NK-92 (cell line): ENCODE data around the gene ANO9.
"Not testable (repeated sequence)": the region's sequence is repeated elsewhere in the genome, so short reads cannot be mapped to it uniquely, and the experiment has no call there.

Source experiments
- DNase-seq: peaks from one replicate; lab custom pipeline; 2025; ENCODE audit not compliant: unreplicated experiment; lab: John Stamatoyannopoulos, UW

The ANO9 gene

GRCh38 chr11:434999-435740, 6.6 kb downstream of the ANO9 start:
- not testable (repeated sequence) for DNase-seq

DNA sequence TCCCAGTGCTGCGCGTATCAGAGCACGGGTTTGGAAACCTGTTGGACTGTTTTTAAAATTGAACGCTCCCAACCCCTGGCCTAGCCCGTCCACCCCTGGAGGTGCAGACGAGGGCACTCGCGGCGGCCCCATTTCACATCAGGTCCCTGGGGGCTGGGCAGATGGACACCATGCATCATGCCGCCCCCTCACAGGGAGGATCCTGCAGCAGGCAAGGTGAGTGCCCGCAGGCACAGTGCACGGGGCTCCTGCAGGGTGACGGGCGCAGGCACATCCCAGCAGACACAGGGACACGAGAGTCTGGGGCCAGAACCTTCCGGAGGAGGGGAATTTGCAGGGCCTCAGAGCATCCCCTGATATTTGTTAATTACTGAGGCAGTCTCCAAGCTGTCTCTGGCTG, 7.3 kb downstream of the ANO9 start:
- no peak for DNase-seq

- no peak for DNase-seq
These were observed 8.2 kb downstream of the ANO9 start for GRCh38 chr11:433641-434040.

- DNase-seq = no peak
These were observed 8.7 kb downstream of the ANO9 start for GRCh38 chr11:433111-433510.

DNA sequence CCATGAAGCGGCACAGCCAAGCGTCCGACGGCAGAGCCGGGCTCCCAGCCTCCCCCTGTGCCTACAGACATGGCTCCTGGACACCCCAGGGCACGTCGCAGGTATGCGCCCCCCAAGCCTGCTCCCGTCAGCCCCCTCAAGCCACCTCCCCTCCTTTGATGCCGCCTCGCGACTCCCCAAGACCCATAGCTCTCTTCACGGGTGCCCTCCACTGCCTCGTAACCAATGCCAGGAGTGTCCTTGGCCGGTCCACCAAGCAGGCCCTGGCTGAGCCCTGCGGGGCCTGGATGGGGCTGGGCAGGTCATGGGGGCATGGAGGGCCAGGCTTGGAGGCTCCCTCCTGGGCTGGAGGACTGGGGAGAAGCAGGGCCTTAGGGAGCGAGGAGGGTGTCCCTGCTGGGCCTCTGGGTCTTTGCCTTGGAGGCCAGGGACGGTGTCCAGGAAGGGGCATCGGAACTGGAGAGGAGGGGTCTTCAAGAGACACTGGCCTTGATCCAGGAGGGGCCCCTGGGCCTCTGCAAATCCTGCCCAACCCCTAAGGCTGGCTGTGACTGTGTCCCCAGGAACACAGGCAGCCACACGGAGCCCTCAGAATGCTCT, 9.2 kb downstream of the ANO9 start:
- DNase-seq = no peak

DNA sequence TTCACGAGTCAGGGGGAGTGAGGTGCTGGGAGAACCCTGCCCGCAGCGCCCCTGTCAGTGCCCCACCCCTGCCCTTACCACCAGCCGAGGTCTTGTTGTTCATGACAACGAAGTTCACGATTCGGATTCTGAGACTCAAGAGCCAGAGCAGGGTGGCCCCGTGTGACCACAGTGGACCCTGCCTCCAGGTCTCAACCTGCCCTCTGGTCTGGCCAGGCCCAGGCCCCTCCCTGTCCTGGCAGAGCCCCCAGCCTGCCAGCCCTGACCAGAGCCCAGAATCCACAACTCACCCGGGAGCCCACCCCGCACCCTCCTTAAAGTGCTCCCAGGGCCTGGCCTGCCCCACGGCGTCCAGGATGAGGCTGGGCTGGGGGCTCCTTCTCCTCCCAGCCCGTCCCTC, 9.9 kb downstream of the ANO9 start:
- no peak for DNase-seq

DNA sequence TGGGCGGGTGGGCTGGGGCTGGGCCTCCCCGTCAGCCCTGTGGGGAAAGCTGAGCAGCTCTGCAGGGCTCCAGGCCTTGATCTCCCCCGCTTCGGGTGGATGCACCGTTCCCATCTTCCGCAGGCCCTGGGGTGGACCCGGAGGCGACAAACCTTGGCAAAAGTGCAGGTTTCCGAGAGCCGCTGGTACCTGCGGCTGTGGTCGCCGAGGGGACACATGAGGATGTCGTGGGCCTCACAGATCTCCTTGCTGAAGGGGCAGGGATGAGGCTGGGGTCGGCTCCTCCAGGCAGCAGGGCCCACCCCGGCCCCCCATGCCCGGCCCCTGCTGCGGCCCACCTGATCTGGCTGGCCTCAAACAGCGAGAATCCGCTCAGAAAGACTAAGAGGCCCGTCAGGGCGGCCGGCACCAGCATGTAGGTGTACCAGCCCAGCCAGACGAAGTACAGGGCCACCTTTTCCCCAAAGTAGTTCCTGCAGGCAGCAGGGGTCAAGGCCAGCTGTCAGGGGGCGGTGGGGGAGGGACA, 11.8 kb downstream of the ANO9 start:
- no peak for DNase-seq

DNA sequence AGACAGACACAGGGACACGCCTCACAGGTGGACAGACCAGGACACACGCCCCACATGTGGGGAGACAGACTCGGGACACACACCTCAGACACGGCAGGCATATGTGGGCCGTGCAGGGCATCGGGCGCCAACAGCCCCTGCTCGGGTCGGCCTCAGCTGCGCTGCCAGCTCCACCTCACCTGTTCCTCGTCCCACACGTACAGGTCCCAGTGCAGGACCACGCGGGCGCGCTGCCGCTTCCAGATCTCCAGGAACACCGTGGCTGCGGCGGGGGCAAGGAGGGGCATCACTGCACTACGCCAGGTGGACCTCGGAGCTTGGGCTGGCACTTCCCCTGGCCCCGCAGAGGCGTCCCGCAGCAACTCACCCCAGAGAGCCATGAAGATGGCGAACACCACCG, 12.4 kb downstream of the ANO9 start:
- DNase-seq = no peak

DNA sequence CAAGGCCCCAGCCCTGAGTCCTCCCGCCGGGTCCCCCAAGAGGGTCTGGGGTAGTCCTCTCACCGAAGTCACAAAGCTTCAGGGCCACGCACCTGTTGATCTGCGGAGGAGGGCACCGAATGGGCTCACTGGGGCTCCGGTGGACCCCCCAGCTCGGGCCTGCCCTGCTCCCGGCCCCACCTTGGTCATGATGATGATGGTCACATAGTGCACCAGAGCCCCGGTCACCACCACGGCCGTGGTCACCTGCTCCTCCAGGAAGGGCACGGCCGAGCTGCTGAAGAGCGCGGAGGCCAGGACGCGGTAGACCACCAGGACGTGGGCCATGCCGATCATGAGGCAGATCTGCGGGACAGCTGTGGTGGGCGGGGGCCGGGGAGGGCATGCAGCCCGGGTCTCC, 13.5 kb downstream of the ANO9 start:
- DNase-seq = no peak

- no peak for DNase-seq
These were observed 15.0 kb downstream of the ANO9 start for GRCh38 chr11:426851-427250.

DNA sequence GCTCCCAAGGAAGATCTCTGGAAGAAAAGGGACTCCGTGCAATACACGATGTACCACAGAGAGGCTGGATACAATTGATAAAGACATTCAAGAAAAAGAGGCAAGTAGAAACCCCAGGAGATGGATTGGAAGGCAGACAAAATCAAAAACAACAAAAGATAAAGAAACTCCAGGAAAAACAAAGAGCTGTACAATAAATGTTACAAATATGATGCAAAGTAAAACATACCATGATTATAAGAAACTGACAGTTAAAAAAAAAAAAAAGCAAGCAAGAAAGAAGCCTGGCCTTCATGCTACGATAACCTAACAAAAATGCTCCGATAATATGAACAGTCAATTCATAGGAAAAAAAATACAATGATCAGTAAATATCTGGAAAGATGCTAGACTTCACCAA, 16.5 kb downstream of the ANO9 start:
- no peak for DNase-seq

DNA sequence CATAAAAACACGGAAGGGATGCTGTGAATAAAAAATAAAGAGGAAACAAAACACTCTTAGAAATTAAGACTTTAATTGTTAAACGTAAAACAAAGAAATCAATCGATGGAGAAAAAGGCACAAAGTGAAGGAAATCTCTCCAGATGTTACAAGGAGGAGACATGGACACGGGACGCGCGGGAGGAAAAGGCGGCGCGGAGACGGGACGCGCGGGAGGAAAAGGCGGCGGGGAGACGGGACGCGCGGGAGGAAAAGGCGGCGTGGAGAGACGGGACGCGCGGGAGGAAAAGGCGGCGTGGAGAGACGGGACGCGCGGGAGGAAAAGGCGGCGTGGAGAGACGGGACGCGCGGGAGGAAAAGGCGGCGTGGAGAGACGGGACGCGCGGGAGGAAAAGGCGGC, 17.0 kb downstream of the ANO9 start:
- DNase-seq = not testable (repeated sequence)

GRCh38 chr11:424232-424631, 17.6 kb downstream of the ANO9 start:
- DNase-seq = no peak

- no peak for DNase-seq
These were observed 19.6 kb downstream of the ANO9 start for GRCh38 chr11:422249-422656.

DNA sequence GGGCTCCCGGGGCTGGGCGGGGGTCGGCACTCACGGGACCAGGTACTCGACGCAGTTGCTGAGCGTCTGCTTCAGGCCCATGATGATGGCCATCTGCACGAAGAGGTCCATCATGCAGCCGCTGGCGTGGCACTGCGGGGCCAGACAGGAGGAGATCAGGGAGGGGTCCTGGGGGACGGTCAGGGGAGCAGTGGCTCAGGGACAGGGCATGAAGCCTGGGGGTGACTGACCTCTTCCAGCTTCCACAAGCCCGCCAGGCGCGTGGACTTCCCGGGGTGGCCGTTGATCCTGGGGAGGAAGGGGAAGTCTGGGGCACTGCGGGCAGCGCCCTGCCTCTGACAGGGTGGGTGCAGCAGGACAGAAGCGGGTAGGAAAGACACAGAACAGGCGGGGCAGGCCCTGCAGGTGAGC, 20.9 kb downstream of the ANO9 start:
- no peak for DNase-seq

GRCh38 chr11:420054-420910, 21.5 kb downstream of the ANO9 start:
- DNase-seq = no peak

GRCh38 chr11:419248-420005, 22.4 kb downstream of the ANO9 start:
- no peak for DNase-seq

DNA sequence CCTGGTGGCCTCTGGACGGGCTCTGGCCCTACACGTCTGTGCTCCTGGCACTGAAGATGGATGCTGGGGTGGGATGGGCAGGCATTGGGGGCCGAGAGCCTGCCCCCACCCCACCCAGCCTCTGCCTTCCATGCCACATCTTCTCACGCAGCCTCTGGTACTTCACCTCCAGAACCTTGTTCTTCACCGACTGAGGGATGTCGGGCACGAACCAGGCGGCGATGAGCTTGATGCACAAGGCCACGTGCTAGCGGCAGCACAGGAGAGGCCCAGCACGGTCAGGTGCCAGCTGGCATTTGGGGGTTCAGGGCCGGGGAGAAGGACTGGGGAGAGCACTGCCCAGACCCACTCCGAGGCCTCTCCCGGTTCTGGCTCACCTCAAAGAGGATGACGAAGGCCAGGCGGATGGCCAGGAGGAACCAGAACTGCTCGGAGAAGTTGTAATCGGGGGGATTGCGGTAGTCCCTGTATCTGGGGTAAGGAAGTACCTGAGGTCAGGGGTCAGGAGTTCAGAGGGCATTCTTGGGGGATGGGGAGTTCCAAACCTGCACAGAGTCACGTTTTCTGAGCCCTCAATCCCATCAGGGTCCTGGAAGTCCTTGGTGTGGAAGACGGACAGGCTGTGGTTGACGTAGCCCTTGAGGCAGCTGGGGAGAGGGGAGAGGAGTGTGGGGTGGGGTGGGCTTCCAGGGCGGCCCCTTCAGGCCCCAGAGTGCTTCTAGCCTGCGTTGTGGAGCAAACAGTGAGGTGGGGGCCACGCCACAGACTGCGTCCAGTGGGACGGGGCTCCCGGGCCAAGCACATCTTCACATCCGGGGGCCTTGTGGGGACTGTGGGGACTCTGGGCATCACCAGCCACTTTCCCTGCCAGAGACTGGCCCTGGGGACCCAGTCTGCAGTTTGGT, 23.2 kb downstream of the ANO9 start:
- DNase-seq = no peak

- DNase-seq = no peak
These were observed 24.0 kb downstream of the ANO9 start for GRCh38 chr11:417652-418342.
